H9 (cell line): Measurements from ENCODE around the gene EPPIN. TPM values are rescaled to one million over a fixed set of nuclear protein-coding genes. Genes with fewer than 3 reads are reported as not detected.

Experiments
- DNase-seq: peaks from one replicate; pipeline ENCODE4 v3.0.0-alpha.2; 2017
- H2AFZ ChIP-seq: one replicate; pipeline ENCODE4 v1.6.1; 2013; ENCODE audit warnings: mild to moderate bottlenecking, low read length, control low read depth, moderate library complexity
- H2AK5ac ChIP-seq: 2 replicates; pipeline ENCODE4 v1.6.1; 2013; ENCODE audit warnings: low read length, control low read depth, mixed read lengths; ENCODE audit not compliant: insufficient read length
- H2BK120ac ChIP-seq: one replicate; pipeline ENCODE4 v1.6.1; 2013; ENCODE audit warnings: low read depth, mild to moderate bottlenecking, low read length, control low read depth, inconsistent platforms; ENCODE audit not compliant: poor library complexity, severe bottlenecking
- H2BK12ac ChIP-seq: 2 replicates; pipeline ENCODE4 v1.6.1; 2013; ENCODE audit warnings: low read length, control low read depth, mixed read lengths, low read depth; ENCODE audit not compliant: insufficient read length
- H2BK15ac ChIP-seq: 2 replicates; pipeline ENCODE4 v1.6.1; 2013; ENCODE audit warnings: low read depth, low read length, control low read depth
- H2BK20ac ChIP-seq: one replicate; pipeline ENCODE4 v1.6.1; 2013; ENCODE audit warnings: low read depth, mild to moderate bottlenecking, low read length, control low read depth, inconsistent platforms; ENCODE audit not compliant: poor library complexity, severe bottlenecking
- H2BK5ac ChIP-seq: 2 replicates; pipeline ENCODE4 v1.6.1; 2013; ENCODE audit warnings: low read length, control low read depth, mixed read lengths; ENCODE audit not compliant: insufficient read length
- H3K14ac ChIP-seq: 2 replicates; pipeline ENCODE4 v1.6.1; 2013; ENCODE audit warnings: low read length, control low read depth; ENCODE audit not compliant: insufficient read depth
- H3K18ac ChIP-seq: 2 replicates; pipeline ENCODE4 v1.6.1; 2013; ENCODE audit warnings: low read depth, mild to moderate bottlenecking, mixed read lengths, low read length, control low read depth; ENCODE audit not compliant: insufficient read length
- H3K23ac ChIP-seq: 2 replicates; pipeline ENCODE4 v1.6.1; 2013; ENCODE audit warnings: low read length, control low read depth, mixed read lengths, low read depth; ENCODE audit not compliant: insufficient read length
- H3K23me2 ChIP-seq: 2 replicates; pipeline ENCODE4 v1.6.1; 2013; ENCODE audit warnings: low read depth, mild to moderate bottlenecking, mixed read lengths, low read length, control low read depth; ENCODE audit not compliant: insufficient read length, poor library complexity, severe bottlenecking
- H3K27ac ChIP-seq: 2 replicates; pipeline ENCODE4 v1.5.1; 2013; ENCODE audit warnings: low read length, control low read depth, mixed read lengths, low read depth; ENCODE audit not compliant: insufficient read length
- H3K27me3 ChIP-seq: 2 replicates; pipeline ENCODE4 v1.6.1; 2013; ENCODE audit warnings: low read length, control low read depth, inconsistent platforms; ENCODE audit not compliant: insufficient read depth
- H3K4ac ChIP-seq: 2 replicates; pipeline ENCODE4 v1.6.1; 2013; ENCODE audit warnings: low read depth, mild to moderate bottlenecking, control low read depth, inconsistent platforms, low read length, moderate library complexity
- H3K4me1 ChIP-seq: 2 replicates; pipeline ENCODE4 v1.6.1; 2013; ENCODE audit warnings: low read length, control low read depth, inconsistent platforms; ENCODE audit not compliant: insufficient read depth
- H3K4me2 ChIP-seq: 2 replicates; pipeline ENCODE4 v1.6.1; 2013; ENCODE audit warnings: low read length, control low read depth, mixed read lengths; ENCODE audit not compliant: insufficient read length, insufficient read depth
- H3K56ac ChIP-seq: 2 replicates; pipeline ENCODE4 v1.6.1; 2013; ENCODE audit warnings: low read depth, mild to moderate bottlenecking, mixed read lengths, low read length, control low read depth; ENCODE audit not compliant: insufficient read length
- H3K79me1 ChIP-seq: 2 replicates; pipeline ENCODE4 v1.6.1; 2013; ENCODE audit warnings: low read depth, mild to moderate bottlenecking, moderate library complexity, low read length, control low read depth, inconsistent platforms; ENCODE audit not compliant: insufficient read depth, poor library complexity, severe bottlenecking
- H3K79me2 ChIP-seq: 2 replicates; pipeline ENCODE4 v1.6.1; 2013; ENCODE audit warnings: low read length, control low read depth, inconsistent platforms; ENCODE audit not compliant: insufficient read depth
- H3K9ac ChIP-seq: 2 replicates; pipeline ENCODE4 v1.6.1; 2013; ENCODE audit warnings: low read length, control low read depth, mixed read lengths; ENCODE audit not compliant: insufficient read length; ENCODE audit errors: extremely low read depth
- H3K9me3 ChIP-seq: one replicate; pipeline ENCODE4 v1.6.1; 2013; ENCODE audit warnings: low read depth, low read length, inconsistent platforms; ENCODE audit not compliant: control insufficient read depth
- H3T11ph ChIP-seq: one replicate; pipeline ENCODE4 v1.6.1; 2013; ENCODE audit warnings: mild to moderate bottlenecking, low read length, control low read depth, inconsistent platforms
- H4K20me1 ChIP-seq: one replicate; pipeline ENCODE4 v1.6.1; 2013; ENCODE audit not compliant: control insufficient read depth, insufficient read length, insufficient read depth
- H4K5ac ChIP-seq: 2 replicates; pipeline ENCODE4 v1.6.1; 2013; ENCODE audit warnings: low read depth, mild to moderate bottlenecking, mixed read lengths, low read length, control low read depth; ENCODE audit not compliant: insufficient read length
- H4K8ac ChIP-seq: replicated peaks from 2 replicates; pipeline ENCODE4 v1.6.1; 2013; ENCODE audit warnings: low read length, control low read depth, mixed read lengths, low read depth; ENCODE audit not compliant: insufficient read length
- H4K91ac ChIP-seq: 2 replicates; pipeline ENCODE4 v1.6.1; 2013; ENCODE audit warnings: low read depth, mild to moderate bottlenecking, moderate library complexity, mixed read lengths, low read length, control low read depth; ENCODE audit not compliant: insufficient read length
- H3K27ac Mint-ChIP-seq, 3 experiments: 2 replicates in 2 of 3; 3 replicates in 1 of 3; pipeline ENCODE4 v1.8.0; 2020 to 2021; ENCODE audit warnings: mixed read lengths in 3 of 3, mild to moderate bottlenecking in 1 of 3, moderate library complexity in 1 of 3
- H3K27me3 Mint-ChIP-seq: 2 replicates; pipeline ENCODE4 v1.8.0; 2021; ENCODE audit warnings: low read depth, mild to moderate bottlenecking, moderate library complexity, mixed read lengths
- H3K36me3 Mint-ChIP-seq, 3 experiments: 2 replicates in 2 of 3; 3 replicates in 1 of 3; pipeline ENCODE4 v1.8.0; 2020 to 2021; ENCODE audit warnings: low read depth in 3 of 3, mixed read lengths in 3 of 3; ENCODE audit not compliant: insufficient read depth in 1 of 3
- H3K4me1 Mint-ChIP-seq, 2 experiments: 2 replicates each; pipeline ENCODE4 v1.8.0; 2020; ENCODE audit warnings: mixed read lengths in 2 of 2
- H3K4me3 Mint-ChIP-seq, 2 experiments: 2 replicates in 1 of 2; 3 replicates in 1 of 2; pipeline ENCODE4 v1.8.0; 2020 to 2021; ENCODE audit warnings: mild to moderate bottlenecking in 2 of 2, mixed read lengths in 2 of 2, moderate library complexity in 1 of 2
- H3K9me3 Mint-ChIP-seq, 2 experiments: 2 replicates in 1 of 2; 3 replicates in 1 of 2; pipeline ENCODE4 v1.8.0; 2020; ENCODE audit warnings: mild to moderate bottlenecking in 2 of 2, mixed read lengths in 2 of 2, moderate library complexity in 1 of 2
- CTCF ChIP-seq: fragments of 200-600 bp; sonication (generic); conservative IDR thresholded peaks from 3 replicates; pipeline ENCODE4 v1.8.0; 2021; ENCODE audit warnings: antibody characterized with exemption, mild to moderate bottlenecking
- WGBS: extraction: QIAGEN DNeasy Blood & Tissue Kit; methylation state at CpG from one replicate; pipeline ENCODE4 v1.1.7; 2013; ENCODE audit warnings: missing lambda C conversion rate, low lambda C conversion rate, mixed read lengths; ENCODE audit not compliant: insufficient read length; ENCODE audit errors: extremely low coverage; 5-methylcytosine and 5-hydroxymethylcytosine counted together
- total RNA-seq: library from RNA; stranded (reverse); gene quantifications from 2 replicates; pipeline ENCODE4 v1.2.1, GENCODE V29; 2021

The EPPIN gene
- total RNA-seq, 1 experiment from 2014 or later = not detected

GRCh38 chr20:45507011-45507820 lies 40.0 kb downstream of the EPPIN start:
- H3K18ac ChIP-seq = no peak overlapping the region
- no peak overlapping the region for H3K27ac ChIP-seq
- Mint-ChIP-seq H3K27me3 (no peaks in the 10 kb centered on the region; the same call in none of the 2 replicates), H3K9me3 (no peaks in the 10 kb centered on the region), H3K36me3 (no peaks in the 10 kb centered on the region), H3K4me1 (no peaks in the 10 kb centered on the region), H3K4me3 (no peak overlapping the region), H3K27ac (no peak overlapping the region)
- H3K56ac ChIP-seq = no peak overlapping the region
- no peaks in the 10 kb centered on the region for H3K9me3 ChIP-seq
- H3K23me2 ChIP-seq = no peaks in the 10 kb centered on the region
- no peaks in the 10 kb centered on the region for H4K20me1 ChIP-seq
- TF ChIP-seq CTCF = no peak
- no peak overlapping the region for H3K23ac ChIP-seq
- H2AK5ac ChIP-seq = no peak overlapping the region
- no peaks in the 10 kb centered on the region for H3K4me1 ChIP-seq
- no peaks in the 10 kb centered on the region for H3K79me1 ChIP-seq
- no peak overlapping the region for H2BK15ac ChIP-seq
- no peak overlapping the region for H2BK20ac ChIP-seq
- H2AFZ ChIP-seq = no peak overlapping the region
- H3K4ac ChIP-seq = no peak overlapping the region
- H3K79me2 ChIP-seq = no peaks in the 10 kb centered on the region
- H3T11ph ChIP-seq = no peak overlapping the region
- no peak overlapping the region for H2BK12ac ChIP-seq
- H4K8ac ChIP-seq = no peak overlapping the region
- H4K5ac ChIP-seq = no peak overlapping the region
- no peak for DNase-seq
- H3K4me2 ChIP-seq = no peak overlapping the region
- WGBS = no CpG with 5 or more reads among the region's 5 CpGs
- H3K14ac ChIP-seq = no peak overlapping the region
- H4K91ac ChIP-seq = no peak overlapping the region
- no peaks in the 10 kb centered on the region for H3K27me3 ChIP-seq
- H3K9ac ChIP-seq = no peak overlapping the region
- no peak overlapping the region for H2BK5ac ChIP-seq
- no peak overlapping the region for H2BK120ac ChIP-seq
